ELF-1 (cell line): ENCODE measurements around the gene SAC3D1.
A peak's percentile ranks its signal among the peaks of the same experiment; 100 is the strongest.

Source experiments
- DNase-seq: peaks from one replicate; pipeline ENCODE4 v3.0.0-alpha.2; 2016; ENCODE audit warnings: low read depth, low spot score

SAC3D1 gene

GRCh38 chr11:65059959-65060824, 19.2 kb downstream of the SAC3D1 start:
- DNase-seq, result no peak

GRCh38 chr11:65060913-65061408, 20.0 kb downstream of the SAC3D1 start:
- DNase-seq, result peak; percentile 66

GRCh38 chr11:65063532-65063931, 22.5 kb downstream of the SAC3D1 start:
- DNase-seq, result no peak

GRCh38 chr11:65064847-65065240, 23.8 kb downstream of the SAC3D1 start:
- DNase-seq, result no peak

- no peak for DNase-seq
These were observed 24.8 kb downstream of the SAC3D1 start for GRCh38 chr11:65065851-65066250.

GRCh38 chr11:65066315-65066714, 25.3 kb downstream of the SAC3D1 start:
- peak; percentile 30 for DNase-seq

GRCh38 chr11:65066805-65067291, 25.8 kb downstream of the SAC3D1 start:
- peak; percentile 45 for DNase-seq

- no peak for DNase-seq
These were observed 26.4 kb downstream of the SAC3D1 start for GRCh38 chr11:65067446-65067845.

GRCh38 chr11:65069217-65069616, 28.2 kb downstream of the SAC3D1 start:
- no peak for DNase-seq

GRCh38 chr11:65071907-65072630, 31.1 kb downstream of the SAC3D1 start:
- no peak for DNase-seq

GRCh38 chr11:65072631-65072966, 31.6 kb downstream of the SAC3D1 start:
- no peak for DNase-seq

- peak; percentile 22 for DNase-seq
These were observed 36.4 kb downstream of the SAC3D1 start for GRCh38 chr11:65077451-65077850.

- DNase-seq, result peak; percentile 66
These were observed 37.1 kb downstream of the SAC3D1 start for GRCh38 chr11:65078151-65078550.

- DNase-seq, result no peak
These were observed 37.9 kb downstream of the SAC3D1 start for GRCh38 chr11:65078786-65079342.

- no peak for DNase-seq
These were observed 42.3 kb downstream of the SAC3D1 start for GRCh38 chr11:65083134-65083833.

GRCh38 chr11:65083834-65084597, 43.0 kb downstream of the SAC3D1 start, which contains the start of the genes CDCA5 and ZFPL1:
Gene CDCA5, minus strand, starts transcription at chr11:65084040. Its CDS starts 62 bp downstream, at chr11:65083978.
Gene ZFPL1, plus strand, starts transcription at chr11:65084222. Its CDS starts 477 bp downstream, at chr11:65084699.
- peak; percentile 98 for DNase-seq

GRCh38 chr11:65084598-65085375, 43.8 kb downstream of the SAC3D1 start:
- no peak for DNase-seq

GRCh38 chr11:65085446-65085845, 44.4 kb downstream of the SAC3D1 start:
- DNase-seq, result no peak

GRCh38 chr11:65086809-65087208, 45.8 kb downstream of the SAC3D1 start:
- DNase-seq, result no peak

GRCh38 chr11:65087216-65087615, 46.2 kb downstream of the SAC3D1 start:
- DNase-seq, result no peak
